Right forelimb (tissue), 1 donor: ENCODE measurements around the gene SPA17.

Experiments
- DNase-seq: peaks from one replicate; pipeline ENCODE4 v3.0.0-alpha.2; 2018

Gene SPA17

GRCh38 chr11:124663861-124664260 is 9.8 kb upstream of the SPA17 start:
- no peak for DNase-seq

DNA sequence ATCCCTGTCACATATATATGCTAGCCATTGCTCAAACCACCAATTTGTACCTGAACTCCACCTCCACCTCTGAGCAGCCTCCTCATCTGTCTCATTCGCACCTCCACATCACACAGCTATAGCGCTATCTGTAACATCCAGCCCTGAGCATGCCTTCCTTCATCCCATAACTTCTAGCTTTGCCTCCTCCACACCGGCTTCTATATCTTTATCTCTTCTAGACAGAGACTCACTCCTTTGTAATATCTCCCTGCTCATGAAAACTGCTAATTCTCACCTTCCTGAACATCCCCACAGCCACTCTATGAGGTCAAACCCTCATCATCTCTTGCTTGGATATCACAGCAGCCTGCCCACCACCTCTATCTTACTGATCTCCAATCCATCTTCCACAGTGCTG is 6.1 kb upstream of the SPA17 start:
- no peak for DNase-seq

DNA sequence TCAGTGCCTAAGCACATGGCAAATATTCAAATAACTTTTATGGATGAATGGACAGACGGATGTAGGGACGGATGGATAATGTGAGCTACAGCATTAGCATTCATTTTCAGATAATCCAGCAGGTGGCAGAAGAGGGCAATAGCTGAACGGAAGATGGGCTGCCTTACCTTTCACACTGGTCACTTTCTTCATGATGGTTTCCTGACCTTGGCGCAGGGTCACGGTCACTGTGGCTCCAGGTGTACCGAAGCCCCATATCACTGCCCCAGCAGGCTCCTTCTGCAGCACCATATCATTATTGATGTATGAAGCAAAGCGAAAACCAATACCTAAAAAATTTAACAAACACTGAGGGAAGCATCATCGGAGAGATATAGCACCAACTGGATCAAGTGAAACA is 4.5 kb upstream of the SPA17 start:
- peak; percentile 63 for DNase-seq

GRCh38 chr11:124670732-124671131 is 3.0 kb upstream of the SPA17 start:
- DNase-seq, result no peak

DNA sequence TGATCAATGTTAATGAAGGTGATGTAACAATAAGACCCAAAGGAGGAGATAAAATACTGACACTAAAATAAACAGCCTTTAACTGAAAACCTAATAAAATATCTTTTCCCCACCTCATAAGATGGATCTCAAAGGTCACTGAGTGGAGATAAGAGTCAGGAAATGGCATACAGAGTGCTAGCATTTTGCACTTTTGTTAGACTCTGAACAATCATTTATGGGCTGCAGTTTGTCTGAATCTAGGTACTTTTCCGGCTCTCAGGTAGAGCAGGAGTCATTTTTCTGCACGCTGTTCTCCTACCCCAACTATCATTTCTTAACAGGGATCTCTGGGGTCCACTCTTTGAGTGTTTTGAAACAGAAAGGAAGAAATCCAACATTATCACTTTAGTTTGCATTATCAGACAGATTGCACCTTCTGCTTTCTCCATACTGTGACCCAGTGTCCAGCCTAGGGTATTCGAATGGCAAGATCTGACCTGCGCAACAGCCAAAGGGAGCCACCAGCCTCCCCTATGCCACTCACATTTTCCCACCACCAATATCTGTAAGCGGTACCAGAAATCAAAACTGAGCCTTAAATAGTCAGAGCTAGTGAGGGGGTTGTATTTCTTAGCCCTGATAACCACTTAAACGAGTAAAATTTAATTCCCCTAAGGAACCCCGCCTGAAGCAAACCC is 1.0 kb upstream of the SPA17 start:
- DNase-seq, result no peak

GRCh38 chr11:124674168-124674517 is 439 bp downstream of the SPA17 start:
- no peak for DNase-seq

GRCh38 chr11:124674571-124674970 is 867 bp downstream of the SPA17 start:
- no peak for DNase-seq

- DNase-seq, result no peak
Observed at GRCh38 chr11:124676386-124676785, 2.7 kb downstream of the SPA17 start.

DNA sequence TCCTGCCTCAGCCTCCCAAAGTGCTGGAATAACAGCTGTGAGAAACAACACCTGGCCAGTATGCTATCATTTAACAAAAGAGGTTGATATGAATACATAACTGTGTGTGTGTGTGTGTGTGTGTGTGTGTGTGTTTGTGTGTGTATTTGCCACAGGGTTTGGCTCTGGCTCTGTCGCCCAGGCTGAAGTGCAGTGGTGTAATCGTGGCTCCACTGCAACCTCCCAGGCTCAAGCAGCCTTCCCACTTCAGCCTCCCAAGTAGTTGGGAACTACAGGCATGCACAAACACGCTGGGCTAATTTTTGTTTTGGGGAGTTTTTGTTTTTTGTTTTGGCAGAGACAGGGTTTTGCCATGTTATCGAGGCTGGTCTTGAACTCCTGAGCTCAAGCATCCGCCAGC is 4.7 kb downstream of the SPA17 start:
- DNase-seq, result no peak

GRCh38 chr11:124681421-124681820 is 7.7 kb downstream of the SPA17 start:
- DNase-seq, result no peak

- no peak for DNase-seq
Observed at GRCh38 chr11:124682443-124682842, 8.7 kb downstream of the SPA17 start.

- no peak for DNase-seq
Observed at GRCh38 chr11:124693142-124693541, 19.4 kb downstream of the SPA17 start.

DNA sequence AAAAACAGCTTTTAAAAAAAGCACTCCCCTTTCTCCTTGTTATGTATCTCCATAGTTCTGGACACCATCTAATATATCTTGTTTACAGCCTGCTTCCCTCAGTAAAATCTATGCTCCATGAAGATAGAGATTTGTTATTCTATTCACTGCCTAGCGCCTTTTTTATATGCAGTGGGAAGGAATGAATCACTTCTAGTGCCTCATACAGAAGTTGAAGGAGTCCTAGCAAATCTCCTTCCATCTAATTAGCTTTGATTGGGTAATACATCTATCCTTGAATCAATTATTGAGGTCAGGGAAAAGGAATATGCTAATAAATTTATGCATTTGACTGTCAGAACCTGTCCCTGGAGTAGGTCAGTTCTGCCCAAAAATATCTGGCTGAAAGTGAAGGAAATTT is 25.8 kb downstream of the SPA17 start:
- no peak for DNase-seq

DNA sequence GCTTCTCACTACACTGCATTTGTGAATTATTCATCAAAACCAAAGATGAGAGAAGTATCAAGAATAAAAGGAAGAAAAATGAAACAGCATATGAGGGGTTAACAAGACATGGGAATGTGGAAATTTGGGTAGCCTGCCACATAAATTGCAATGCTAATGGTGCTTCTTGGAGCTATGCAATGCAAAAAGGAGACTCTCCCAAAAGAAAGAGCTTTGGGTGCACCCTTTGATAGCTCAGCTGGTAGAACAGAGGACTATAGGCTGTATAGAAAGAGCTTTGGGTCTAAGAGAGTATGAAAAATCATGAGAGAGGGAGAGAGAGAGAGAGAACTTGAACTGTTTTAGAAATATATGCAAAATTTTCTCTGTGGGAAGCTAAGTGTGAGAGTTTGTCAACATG is 26.3 kb downstream of the SPA17 start:
- DNase-seq, result no peak

DNA sequence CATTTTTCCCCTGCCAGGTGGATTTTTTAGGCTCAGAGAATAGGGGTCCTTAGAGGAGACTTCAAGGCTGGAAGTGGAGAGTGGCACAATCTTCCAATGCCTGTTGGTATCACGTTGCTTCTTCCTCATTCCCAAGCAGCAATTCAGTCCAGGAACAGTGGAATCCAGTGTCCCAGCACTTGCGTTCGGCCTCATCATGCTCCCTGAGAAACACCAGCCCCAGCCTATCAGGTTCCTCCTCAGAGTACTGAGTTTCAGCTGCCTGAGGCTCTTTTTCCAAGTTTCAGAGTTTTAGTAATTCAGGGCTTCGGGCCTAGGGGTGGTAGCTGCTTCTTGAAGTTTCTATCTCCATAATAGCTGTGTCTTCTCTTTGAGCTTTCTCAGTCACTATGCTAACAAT is 34.1 kb downstream of the SPA17 start:
- DNase-seq, result no peak

- DNase-seq, result no peak
Observed at GRCh38 chr11:124712392-124712791, 38.7 kb downstream of the SPA17 start.

GRCh38 chr11:124716591-124716990 is 42.9 kb downstream of the SPA17 start:
- no peak for DNase-seq

- no peak for DNase-seq
Observed at GRCh38 chr11:124717421-124717785, 43.7 kb downstream of the SPA17 start.

GRCh38 chr11:124717786-124718651 is 44.3 kb downstream of the SPA17 start:
- DNase-seq, result no peak

DNA sequence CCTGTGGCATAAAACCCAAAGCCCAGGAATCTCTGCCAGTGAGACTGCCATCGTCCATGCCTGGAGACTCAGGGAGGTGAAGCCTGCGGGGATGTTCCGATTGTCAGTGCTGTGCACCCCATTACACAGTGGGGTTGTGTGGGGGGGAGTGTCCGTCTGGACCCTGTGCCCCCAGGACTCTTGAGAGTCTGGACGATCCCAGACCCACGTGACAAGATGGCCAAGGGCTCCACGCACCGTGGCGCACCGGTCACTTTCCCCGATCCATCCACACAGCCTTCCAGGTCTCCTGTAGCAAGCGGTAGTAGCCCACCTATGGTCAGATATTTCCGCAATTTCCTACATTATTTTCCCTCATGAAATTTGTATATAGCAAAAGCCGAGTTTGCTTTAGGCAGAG is 45.1 kb downstream of the SPA17 start:
- DNase-seq, result no peak

DNA sequence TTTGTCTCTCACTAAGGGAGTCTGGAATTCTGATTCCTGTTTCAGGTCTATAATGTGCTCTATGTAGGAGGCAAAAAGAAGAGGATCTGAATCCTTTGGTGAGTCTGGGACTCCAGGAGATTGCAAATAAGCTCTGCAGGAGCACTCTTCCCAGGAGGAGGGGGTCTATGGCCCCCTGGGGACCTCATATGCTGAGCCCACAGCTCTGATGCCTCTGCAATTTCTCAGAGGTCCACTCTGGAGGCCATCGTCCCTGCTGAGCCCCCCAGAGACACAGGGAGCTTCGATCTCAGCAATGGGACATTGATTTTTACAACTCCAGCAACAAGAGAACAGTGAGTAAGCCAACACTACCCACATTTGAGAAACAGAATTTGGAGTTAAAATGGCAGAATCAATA is 45.8 kb downstream of the SPA17 start:
- DNase-seq, result no peak

- no peak for DNase-seq
Observed at GRCh38 chr11:124722176-124722575, 48.5 kb downstream of the SPA17 start.

GRCh38 chr11:124724979-124725718 is 51.4 kb downstream of the SPA17 start:
- no peak for DNase-seq

GRCh38 chr11:124725719-124726105 is 52.0 kb downstream of the SPA17 start:
- no peak for DNase-seq
